GM06990 (cell line): ENCODE results near the gene TEC.

ENCODE experiments used
- DNase-seq: peaks from one replicate; pipeline ENCODE4 v3.0.0-alpha.2; 2011; ENCODE audit not compliant: insufficient read length; ENCODE audit errors: extremely low read depth
- H3K27me3 ChIP-seq: replicated peaks from 2 replicates; pipeline ENCODE4 v1.6.0; 2011; ENCODE audit warnings: low read length; ENCODE audit not compliant: control insufficient read depth, insufficient read depth
- H3K36me3 ChIP-seq: 2 replicates; pipeline ENCODE4 v1.5.1; 2011; ENCODE audit warnings: low read length; ENCODE audit not compliant: control insufficient read depth, insufficient read depth
- H3K4me3 ChIP-seq: replicated peaks from 2 replicates; pipeline ENCODE4 v1.5.1; 2011; ENCODE audit warnings: low read depth, mild to moderate bottlenecking, control low read depth, low read length
- TF ChIP-seq, protein P1 (sequence below): IDR thresholded peaks from 2 replicates; pipeline ENCODE4 v1.5.1; 2011; ENCODE audit warnings: low read length, control low read depth, mild to moderate bottlenecking, inconsistent platforms; ENCODE audit not compliant: insufficient read depth, poor library complexity, severe bottlenecking

The TEC gene

GRCh38 chr4:48121180-48121579 lies 148.5 kb downstream of the TEC start:
- DNase-seq: no peak
- H3K36me3 ChIP-seq: no peaks in the 10 kb centered on the region

DNA sequence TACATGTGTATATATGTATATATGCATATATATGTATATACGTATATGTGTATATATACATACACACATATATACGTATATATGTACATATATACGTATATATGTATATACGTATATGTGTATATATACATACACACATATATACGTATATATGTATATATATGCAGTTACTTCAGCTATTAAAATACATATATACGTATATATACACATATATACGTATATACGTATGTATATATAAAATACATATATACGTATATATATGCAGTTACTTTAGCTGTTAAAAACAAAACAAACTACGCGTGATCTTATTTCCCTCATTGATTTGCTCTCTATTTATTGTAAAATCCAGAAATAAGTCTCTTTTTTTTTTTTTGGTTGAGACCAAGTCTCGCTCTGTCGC lies 149.5 kb downstream of the TEC start:
- Histone ChIP-seq H3K36me3 (no peaks in the 10 kb centered on the region), H3K27me3 (no peaks in the 10 kb centered on the region), H3K4me3 (no peak overlapping the region)
- TF ChIP-seq, protein P1, sequence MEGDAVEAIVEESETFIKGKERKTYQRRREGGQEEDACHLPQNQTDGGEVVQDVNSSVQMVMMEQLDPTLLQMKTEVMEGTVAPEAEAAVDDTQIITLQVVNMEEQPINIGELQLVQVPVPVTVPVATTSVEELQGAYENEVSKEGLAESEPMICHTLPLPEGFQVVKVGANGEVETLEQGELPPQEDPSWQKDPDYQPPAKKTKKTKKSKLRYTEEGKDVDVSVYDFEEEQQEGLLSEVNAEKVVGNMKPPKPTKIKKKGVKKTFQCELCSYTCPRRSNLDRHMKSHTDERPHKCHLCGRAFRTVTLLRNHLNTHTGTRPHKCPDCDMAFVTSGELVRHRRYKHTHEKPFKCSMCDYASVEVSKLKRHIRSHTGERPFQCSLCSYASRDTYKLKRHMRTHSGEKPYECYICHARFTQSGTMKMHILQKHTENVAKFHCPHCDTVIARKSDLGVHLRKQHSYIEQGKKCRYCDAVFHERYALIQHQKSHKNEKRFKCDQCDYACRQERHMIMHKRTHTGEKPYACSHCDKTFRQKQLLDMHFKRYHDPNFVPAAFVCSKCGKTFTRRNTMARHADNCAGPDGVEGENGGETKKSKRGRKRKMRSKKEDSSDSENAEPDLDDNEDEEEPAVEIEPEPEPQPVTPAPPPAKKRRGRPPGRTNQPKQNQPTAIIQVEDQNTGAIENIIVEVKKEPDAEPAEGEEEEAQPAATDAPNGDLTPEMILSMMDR: no peak
- DNase-seq: no peak

More at GRCh38 chr4:48121180-48121579, 148.5 kb downstream of the TEC start:
- Histone ChIP-seq H3K4me3 (no peak overlapping the region), H3K27me3 (no peaks in the 10 kb centered on the region)
- TF ChIP-seq, protein P1: no peak

DNA sequence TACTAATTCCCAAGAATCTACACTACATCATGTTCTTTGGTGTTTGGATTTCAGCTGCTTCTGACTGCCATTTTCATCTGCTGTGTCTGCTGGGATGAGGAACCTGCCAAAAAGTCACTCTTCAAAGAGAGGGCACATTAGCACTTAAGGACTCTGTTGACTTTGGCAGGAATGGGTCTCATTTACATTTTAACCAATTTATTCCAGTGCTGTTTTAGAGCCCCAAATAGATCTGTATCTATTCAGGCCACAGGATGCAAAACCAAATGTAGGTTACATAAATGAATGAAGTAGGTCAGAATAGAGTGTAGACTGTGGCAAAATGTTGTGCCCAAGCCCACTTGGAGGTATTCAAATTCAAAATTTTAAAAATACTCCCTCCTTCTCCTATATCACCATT lies 150.0 kb downstream of the TEC start:
- TF ChIP-seq, protein P1: no peak
- no peak for DNase-seq

GRCh38 chr4:48118081-48118480 lies 151.6 kb downstream of the TEC start:
- H3K36me3 ChIP-seq: no peaks in the 10 kb centered on the region
- TF ChIP-seq, protein P1: no peak
- DNase-seq: no peak
- H3K27me3 ChIP-seq: no peaks in the 10 kb centered on the region
- H3K4me3 ChIP-seq: no peak overlapping the region

More for the DNA sequence above, 150.0 kb downstream of the TEC start:
- Histone ChIP-seq H3K27me3 (no peaks in the 10 kb centered on the region), H3K4me3 (no peak overlapping the region), H3K36me3 (no peaks in the 10 kb centered on the region)

- Histone ChIP-seq H3K36me3 (no peaks in the 10 kb centered on the region), H3K4me3 (no peak overlapping the region), H3K27me3 (no peaks in the 10 kb centered on the region)
- TF ChIP-seq, protein P1: no peak
- no peak for DNase-seq
Measured at GRCh38 chr4:48116582-48116981, 153.1 kb downstream of the TEC start.

DNA sequence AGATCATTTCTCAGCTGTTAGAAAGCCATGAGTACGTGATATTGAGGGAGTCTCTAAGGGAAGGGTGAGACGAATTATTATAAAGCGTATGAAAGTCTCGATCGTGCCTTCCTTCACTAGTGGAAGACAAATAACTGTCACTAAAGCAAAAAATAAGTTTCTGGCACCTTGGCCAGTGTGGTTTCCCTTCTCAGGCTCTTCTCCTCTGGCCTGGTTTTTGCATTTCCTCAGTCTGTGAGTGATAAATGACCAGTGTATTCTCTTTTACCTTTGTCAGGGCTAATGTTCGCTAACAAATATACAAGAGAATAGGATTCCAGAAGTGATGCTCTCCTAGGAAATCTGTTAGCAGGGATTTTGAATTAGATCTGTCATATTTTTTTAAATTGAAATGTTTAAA lies 155.2 kb downstream of the TEC start:
- DNase-seq: no peak
- Histone ChIP-seq H3K27me3 (no peaks in the 10 kb centered on the region), H3K36me3 (no peaks in the 10 kb centered on the region), H3K4me3 (no peak overlapping the region)
- TF ChIP-seq, protein P1: no peak
